Activated naive CD4-positive, alpha-beta T cell (primary cell): ENCODE results near the gene C2orf92.
A peak's percentile ranks its signal among the peaks of the same experiment; 100 is the strongest.

Source experiments
- DNase-seq, 4 experiments: peaks; one replicate each; lab custom pipeline; 2025; lab: John Stamatoyannopoulos, UW

The C2orf92 gene

DNA sequence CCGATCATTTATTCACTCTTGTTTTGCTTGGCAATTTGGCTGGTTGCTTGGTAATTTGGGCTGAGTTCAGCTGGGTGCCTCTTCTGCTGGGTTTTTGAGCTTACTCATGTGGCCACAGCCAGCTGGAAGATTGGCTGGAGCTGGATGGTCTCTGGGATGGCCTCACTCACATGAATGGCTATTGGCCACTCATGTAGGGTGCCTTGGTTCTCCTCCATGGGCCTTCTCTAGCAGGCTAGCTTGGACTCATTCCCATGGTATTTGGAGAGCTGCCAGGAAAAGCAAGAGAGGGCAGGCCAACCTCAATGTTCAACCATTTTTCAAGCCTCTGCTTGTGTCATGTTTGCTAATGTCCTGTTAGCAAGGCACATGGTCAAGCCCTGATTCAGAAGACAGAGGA, 60.7 kb downstream of the C2orf92 start:
- DNase-seq, result no peak

- no peak for DNase-seq
Observed at GRCh38 chr2:97731274-97732020, 61.9 kb downstream of the C2orf92 start.

DNA sequence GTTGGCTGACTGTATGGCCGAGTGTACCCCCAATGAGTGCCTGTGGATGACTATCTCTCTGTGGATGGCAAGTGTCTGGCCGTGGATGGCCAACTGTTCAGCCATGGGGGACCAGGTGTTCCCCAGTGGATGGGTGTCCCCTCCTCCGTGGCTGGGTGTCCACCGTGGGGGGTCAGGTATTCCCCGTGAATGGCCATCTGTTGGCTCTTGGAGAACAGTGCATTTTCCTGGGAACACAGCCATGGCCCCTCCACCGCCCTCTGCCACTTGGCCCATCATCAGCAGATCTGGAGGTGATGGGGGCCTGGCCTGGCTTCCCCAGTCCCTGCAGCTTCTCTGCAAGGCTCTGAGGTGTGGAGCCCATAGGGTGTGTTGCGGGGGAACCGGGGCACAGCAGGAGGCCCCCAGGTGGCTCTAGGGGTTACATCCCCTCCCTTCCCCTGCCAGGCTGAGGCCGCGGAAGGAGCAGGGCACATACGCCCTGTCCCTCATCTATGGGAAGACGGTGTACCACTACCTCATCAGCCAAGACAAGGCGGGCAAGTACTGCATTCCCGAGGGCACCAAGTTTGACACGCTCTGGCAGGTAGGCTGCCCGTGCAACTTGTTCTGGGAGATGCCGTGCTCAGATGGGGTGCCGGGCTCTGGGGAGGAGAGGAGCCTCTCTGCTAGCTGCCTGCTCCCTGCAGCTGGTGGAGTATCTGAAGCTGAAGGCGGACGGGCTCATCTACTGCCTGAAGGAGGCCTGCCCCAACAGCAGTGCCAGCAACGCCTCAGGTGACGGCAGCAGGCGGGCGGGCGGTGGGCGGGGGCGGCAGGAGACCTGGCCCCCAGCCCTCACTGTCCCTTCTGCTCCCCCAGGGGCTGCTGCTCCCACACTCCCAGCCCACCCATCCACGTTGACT, 63.2 kb downstream of the C2orf92 start:
- no peak for DNase-seq

GRCh38 chr2:97733341-97734035, 64.0 kb downstream of the C2orf92 start:
- no peak for DNase-seq

DNA sequence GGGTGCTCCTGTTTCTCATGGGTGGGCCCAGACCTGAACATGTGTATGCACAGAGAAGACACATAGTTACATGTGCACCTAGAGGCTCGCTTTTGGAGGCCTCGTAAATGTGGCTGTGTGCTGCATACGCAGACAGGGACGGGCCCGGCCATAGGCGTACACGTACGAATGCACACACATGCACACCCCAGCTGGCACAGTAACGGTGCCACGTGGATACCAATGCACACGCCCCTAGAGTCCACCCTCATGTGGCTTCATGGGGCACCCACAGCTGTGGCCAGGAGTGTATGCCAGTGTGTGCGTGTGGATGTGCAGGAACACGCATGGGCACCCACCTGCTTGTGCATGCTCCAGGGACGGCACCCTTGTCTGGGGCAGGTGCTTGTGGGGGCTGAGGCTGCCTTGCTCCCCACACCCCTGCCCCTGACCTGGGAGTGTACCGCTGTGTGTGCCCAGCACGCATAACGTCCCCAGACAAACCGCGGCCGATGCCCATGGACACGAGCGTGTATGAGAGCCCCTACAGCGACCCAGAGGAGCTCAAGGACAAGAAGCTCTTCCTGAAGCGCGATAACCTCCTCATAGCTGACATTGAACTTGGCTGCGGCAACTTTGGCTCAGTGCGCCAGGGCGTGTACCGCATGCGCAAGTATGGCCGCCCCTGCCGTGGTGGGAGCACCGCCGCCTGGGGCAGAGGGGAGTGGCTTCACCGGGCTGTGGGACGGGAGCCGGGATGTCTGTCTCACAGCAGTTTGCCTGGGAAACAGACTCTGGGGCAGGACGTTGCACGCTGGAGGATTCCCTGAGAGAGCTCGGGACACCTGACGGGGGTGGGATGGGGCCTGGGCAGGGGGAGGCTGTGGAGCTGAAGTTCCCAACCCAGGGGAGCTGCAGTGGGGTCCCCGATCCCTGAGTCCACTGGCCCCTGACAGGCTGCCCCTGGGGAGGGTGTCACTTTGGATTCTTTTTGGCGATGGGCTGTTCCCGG, 64.8 kb downstream of the C2orf92 start:
- no peak for DNase-seq

GRCh38 chr2:97735161-97735561, 65.6 kb downstream of the C2orf92 start:
- DNase-seq, result no peak

DNA sequence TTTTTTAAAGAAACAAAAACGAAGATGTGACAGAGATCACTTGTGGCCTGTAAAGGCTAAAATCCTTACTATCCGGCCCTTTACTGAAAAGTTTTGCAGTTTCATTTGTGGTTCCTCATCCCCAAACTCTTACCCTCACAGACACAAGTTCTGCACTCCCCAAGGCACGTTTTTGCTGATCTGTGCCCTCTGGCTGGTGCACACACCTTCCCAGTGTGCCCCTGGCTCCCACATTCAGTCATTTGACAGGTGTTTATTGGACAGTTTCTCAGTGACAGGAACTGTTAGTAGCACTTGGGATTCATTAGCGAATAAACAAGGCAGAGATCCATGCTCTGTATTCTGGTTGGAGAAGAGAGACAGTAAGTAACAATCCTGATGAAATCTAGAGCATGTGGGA, 66.7 kb downstream of the C2orf92 start:
- DNase-seq, result no peak

DNA sequence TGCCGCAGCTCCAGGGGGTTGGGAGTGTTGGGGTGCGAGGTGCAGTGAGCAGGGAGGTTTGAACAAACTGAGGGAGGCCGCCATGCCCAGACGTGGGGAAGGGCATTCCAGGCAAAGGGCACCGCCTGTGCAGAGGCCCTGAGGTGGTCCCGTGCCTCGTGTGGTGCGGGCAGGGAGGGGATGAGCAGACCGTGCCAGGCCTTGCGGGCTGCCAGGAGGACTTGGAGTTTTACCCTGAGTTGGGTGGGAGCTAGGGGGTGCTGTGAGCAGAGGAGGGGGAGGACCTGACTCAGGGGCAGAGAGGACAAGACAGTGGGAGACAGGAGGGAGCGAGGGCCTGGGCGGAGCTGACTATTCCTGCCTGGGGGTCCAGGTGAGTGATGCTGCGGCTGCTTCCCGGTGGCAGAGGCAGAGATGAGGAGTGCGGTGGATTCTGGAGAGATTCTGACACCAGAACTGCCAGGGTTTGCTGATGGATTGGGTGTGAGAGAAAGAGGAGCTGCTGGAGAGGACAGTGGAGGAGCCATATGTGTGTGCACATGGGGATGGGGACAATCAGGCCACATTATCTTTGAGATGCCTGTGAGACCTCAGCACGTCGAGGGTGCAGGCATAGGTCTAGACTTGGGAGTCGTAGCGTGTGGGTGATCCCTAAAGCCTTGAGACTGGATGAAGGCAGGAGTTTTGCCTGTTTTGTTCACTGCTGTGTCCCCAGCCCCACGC, 67.3 kb downstream of the C2orf92 start:
- DNase-seq, result no peak

DNA sequence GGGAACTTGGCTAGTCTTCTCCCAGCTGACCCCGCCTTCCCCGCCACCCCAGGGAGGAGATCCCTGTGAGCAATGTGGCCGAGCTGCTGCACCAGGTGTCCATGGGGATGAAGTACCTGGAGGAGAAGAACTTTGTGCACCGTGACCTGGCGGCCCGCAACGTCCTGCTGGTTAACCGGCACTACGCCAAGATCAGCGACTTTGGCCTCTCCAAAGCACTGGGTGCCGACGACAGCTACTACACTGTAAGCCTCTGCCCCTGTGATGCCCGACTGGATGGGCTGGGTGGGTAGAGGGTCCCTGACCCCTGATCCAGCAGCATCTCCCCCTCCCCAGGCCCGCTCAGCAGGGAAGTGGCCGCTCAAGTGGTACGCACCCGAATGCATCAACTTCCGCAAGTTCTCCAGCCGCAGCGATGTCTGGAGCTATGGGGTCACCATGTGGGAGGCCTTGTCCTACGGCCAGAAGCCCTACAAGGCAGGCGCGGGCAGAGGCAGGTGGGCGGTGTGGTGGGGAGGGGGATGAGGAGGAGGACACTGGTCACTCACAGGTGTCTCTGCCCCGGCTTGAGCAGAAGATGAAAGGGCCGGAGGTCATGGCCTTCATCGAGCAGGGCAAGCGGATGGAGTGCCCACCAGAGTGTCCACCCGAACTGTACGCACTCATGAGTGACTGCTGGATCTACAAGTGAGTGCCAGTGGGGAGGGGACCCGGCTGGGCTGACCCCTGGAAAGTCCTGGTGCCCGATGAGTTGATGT, 68.1 kb downstream of the C2orf92 start:
- no peak for DNase-seq

GRCh38 chr2:97738179-97739019, 68.9 kb downstream of the C2orf92 start:
- DNase-seq, result no peak

DNA sequence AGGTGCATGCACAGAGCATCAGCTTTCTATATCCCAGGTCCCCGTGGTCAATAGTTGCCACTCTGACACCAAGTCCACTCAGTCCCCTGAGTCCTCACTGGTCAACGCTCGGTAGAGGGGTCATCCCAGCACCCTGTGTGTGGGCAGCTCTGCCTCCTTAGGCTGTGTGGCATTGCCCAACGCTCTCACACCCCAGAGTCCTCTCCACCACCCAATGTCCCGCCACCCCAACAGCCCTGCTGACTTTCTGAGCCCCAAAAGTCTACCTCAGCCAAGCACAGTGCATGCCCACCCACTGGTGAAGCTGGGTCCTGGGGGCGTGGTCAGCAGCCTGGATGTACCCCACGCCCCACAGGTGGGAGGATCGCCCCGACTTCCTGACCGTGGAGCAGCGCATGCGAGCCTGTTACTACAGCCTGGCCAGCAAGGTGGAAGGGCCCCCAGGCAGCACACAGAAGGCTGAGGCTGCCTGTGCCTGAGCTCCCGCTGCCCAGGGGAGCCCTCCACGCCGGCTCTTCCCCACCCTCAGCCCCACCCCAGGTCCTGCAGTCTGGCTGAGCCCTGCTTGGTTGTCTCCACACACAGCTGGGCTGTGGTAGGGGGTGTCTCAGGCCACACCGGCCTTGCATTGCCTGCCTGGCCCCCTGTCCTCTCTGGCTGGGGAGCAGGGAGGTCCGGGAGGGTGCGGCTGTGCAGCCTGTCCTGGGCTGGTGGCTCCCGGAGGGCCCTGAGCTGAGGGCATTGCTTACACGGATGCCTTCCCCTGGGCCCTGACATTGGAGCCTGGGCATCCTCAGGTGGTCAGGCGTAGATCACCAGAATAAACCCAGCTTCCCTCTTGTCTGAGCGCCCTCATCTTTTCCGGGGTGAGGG, 69.7 kb downstream of the C2orf92 start:
- no peak for DNase-seq

DNA sequence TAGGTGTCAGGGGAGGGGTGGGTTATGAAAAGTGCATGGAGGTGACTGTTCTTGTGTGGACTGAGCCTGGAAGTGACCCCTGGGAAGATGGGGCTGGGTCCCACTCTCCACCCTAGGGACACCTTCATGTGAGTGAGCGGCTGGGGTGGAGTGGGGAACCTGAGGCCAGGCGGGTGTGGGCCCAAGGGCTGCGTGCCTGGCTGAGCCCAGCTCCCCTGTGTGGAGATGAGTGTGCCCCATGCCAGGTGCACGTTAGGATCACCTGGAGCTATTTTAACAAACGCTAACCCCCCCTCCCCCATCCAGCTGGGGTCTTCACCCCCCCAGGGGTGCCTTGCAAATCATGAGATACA, 70.4 kb downstream of the C2orf92 start:
- no peak for DNase-seq

GRCh38 chr2:97740590-97741182, 71.2 kb downstream of the C2orf92 start:
- peak in 2 of 4 experiments; percentile 16 to 27 for DNase-seq

GRCh38 chr2:97741251-97741650, 71.7 kb downstream of the C2orf92 start:
- DNase-seq, result no peak

DNA sequence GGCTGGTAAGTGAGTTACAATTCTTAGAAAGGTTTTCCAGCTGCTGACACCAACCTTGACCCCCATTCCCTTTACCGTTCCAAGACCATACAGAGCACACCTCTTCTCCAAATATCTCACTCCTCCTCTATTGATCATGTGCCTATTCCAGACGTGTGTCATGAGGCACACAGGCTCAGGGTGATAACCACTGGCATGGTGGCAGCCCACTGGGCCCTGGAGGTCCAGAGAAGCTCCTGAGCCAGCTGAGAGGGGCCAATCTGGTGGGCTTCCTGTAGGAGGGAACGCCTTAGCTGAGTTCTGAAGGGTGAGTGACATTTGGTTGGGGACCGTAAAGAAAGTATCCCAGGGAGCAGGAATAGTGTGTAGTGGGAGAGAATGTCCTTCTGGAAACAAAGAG, 72.2 kb downstream of the C2orf92 start:
- no peak for DNase-seq

DNA sequence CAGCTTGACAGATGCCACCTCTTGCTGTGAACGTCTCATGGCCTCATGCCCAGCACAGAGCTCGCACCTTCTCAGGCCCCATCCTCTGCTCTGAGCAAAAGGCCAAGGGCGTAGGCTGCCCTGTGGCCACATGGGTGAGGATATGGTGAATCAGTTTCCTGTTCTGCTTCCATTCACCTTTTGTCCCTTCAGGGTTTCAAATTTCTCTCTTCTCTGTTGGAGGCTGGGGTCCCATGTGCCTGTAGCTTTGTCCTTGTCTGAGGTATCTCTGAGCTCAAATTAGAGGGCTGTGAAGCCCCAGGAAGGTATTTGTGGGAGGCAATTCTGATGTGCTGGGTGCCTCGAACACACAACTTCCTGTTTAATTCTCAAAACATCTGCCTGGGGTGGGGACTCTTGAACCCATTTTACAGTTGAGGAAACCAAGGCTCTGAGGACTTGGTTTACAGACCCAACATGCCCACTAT, 72.9 kb downstream of the C2orf92 start:
- DNase-seq, result no peak

GRCh38 chr2:97743913-97744312, 74.4 kb downstream of the C2orf92 start:
- DNase-seq, result no peak
